ENCODE results near the gene TUBB8B. TPM values are rescaled to one million over a fixed set of nuclear protein-coding genes. Genes with fewer than 3 reads are reported as not detected.
A peak's percentile ranks its signal among the peaks of the same experiment; 100 is the strongest.
"Not testable (repeated sequence)": the region's sequence is repeated elsewhere in the genome, so short reads cannot be mapped to it uniquely, and the experiment has no call there.

The TUBB8B gene
- total RNA-seq, 3 donors from 2014 or later (not counting 1 experiment from before 2014, with no cell fraction given) = not detected

DNA sequence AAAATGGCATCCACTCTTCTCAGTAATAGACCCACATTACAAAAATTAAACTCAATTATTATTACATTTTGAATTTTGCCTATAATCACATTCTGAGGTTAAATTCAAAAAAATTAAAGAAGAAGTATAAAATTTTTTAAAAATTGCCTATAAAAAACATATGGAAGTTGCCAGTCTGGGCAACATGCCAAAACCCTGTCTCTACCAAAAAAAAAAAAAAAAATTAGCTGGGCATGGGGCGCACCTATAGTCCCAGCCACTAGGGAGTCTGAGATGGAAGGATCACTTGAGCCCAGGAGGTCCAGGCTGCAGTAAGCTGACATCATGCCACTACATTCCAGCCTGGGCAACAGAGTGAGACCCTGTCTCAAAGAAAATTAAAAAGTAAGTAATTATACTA is 42.1 kb upstream of the TUBB8B start:
- H3K4me3 ChIP-seq (ENCODE audit: low read length); H3K27ac ChIP-seq (ENCODE audit: low read length); H3K27me3 Mint-ChIP-seq (ENCODE audit: low read depth in 2 of 2); H3K27ac Mint-ChIP-seq; ATAC-seq; H3K4me1 ChIP-seq (ENCODE audit: control insufficient read depth, insufficient read depth, low read length); H3K27me3 ChIP-seq (ENCODE audit: control insufficient read depth, insufficient read depth, low read length); intact Hi-C loops (cut with micrococcal nuclease); H3K4me3 Mint-ChIP-seq; H3K4me1 Mint-ChIP-seq; H3K9me3 ChIP-seq (ENCODE audit: control insufficient read depth, insufficient read depth, low read length); H3K36me3 ChIP-seq (ENCODE audit: control insufficient read depth, insufficient read depth, low read length); DNase-seq; H3K9me3 Mint-ChIP-seq; H3K36me3 Mint-ChIP-seq: not testable (repeated sequence)
- WGBS (ENCODE audit: insufficient coverage) = no CpG with 5 or more reads among the region's 1 CpG

DNA sequence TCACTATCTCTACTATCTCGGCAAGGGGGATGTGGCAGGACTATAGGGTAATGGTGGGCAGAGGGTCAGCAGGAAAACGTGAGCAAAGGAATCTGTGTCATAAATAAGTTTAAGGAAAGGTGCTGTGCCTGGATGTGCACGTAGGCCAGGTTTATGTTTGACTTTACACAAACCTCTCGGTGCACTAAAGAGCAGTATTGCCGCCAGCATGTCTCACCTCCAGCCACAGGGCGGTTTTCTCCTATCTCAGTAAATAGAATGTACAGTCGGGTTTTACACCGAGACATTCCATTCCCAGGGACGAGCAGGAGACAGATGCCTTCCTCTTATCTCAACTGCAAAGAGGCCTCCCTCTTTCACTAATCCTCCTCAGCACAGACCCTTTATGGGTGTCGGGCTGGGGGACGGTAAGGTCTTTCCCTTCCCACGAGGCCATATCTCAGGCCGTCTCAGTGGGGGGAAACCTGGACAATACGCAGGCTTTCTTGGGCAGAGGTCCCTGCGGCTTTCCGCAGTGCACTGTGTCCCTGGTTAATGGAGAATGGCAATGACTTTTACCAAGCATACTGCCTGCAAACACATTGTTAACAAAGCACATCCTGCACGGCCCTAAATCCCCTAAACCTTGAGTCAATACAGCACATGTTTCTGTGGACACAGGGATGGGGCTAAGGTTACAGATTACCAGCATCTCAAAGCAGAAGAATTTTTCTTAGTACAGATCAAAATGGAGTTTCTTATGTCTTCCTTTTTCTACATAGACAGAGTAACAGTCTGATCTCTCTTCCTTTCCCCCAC is 41.2 kb upstream of the TUBB8B start:
- H3K9me3 Mint-ChIP-seq; H3K36me3 Mint-ChIP-seq; H3K4me1 ChIP-seq (ENCODE audit: control insufficient read depth, insufficient read depth, low read length); H3K4me1 Mint-ChIP-seq; H3K27me3 ChIP-seq (ENCODE audit: control insufficient read depth, insufficient read depth, low read length); H3K9me3 ChIP-seq (ENCODE audit: control insufficient read depth, insufficient read depth, low read length); ATAC-seq; H3K4me3 Mint-ChIP-seq; H3K36me3 ChIP-seq (ENCODE audit: control insufficient read depth, insufficient read depth, low read length); intact Hi-C loops (cut with micrococcal nuclease); DNase-seq; H3K27me3 Mint-ChIP-seq (ENCODE audit: low read depth in 2 of 2); H3K27ac Mint-ChIP-seq; H3K27ac ChIP-seq (ENCODE audit: low read length); H3K4me3 ChIP-seq (ENCODE audit: low read length): not testable (repeated sequence)
- 94% methylated on average over 15 of the region's 17 CpGs for WGBS (ENCODE audit: insufficient coverage)

DNA sequence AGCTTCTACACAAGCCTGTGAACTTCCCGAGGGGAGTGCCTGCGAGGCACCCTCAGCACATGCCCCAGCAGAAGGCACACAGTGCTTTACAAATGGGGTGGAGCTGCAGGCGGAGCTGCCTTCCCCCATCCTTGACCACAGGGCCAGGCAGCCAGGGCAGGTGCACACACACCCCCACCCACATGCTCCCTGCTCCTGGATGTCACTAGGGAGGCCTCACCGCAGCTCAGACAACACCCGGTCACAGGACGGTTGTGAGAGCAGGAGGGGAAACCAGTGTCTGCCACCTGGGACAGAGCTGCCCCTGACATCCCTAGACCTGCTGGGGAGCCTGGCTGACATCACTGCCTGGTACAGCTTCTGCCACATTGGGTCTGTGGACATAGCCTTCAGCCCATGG is 39.7 kb upstream of the TUBB8B start:
- H3K36me3 Mint-ChIP-seq; H3K27me3 ChIP-seq (ENCODE audit: control insufficient read depth, insufficient read depth, low read length); H3K9me3 Mint-ChIP-seq; H3K4me1 Mint-ChIP-seq; H3K4me1 ChIP-seq (ENCODE audit: control insufficient read depth, insufficient read depth, low read length); H3K27ac Mint-ChIP-seq; H3K9me3 ChIP-seq (ENCODE audit: control insufficient read depth, insufficient read depth, low read length); H3K27me3 Mint-ChIP-seq (ENCODE audit: low read depth in 2 of 2); H3K4me3 ChIP-seq (ENCODE audit: low read length); H3K27ac ChIP-seq (ENCODE audit: low read length); ATAC-seq; H3K36me3 ChIP-seq (ENCODE audit: control insufficient read depth, insufficient read depth, low read length); intact Hi-C loops (cut with micrococcal nuclease); DNase-seq; H3K4me3 Mint-ChIP-seq: not testable (repeated sequence)
- 84% methylated on average over 6 of the region's 6 CpGs for WGBS (ENCODE audit: insufficient coverage)

DNA sequence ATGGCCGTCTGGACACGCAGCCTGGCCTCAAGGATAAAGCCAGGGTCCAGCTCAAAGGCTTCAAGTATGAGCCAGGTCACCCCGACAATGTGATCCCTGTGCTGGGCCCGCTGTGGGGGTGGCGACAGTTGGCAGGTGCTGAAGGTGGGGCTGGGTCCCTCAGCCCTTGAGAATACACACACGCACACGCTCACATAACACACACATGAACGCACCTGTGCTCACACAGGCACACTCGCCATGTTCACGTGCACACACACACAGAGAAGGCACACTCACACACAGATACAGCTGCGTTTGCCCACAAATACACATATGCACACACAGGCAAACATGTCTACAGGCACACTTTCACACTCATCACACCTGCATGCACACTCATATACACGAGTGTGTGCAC is 35.4 kb upstream of the TUBB8B start:
- peak in 1 of 3 donors; percentile 34 for ATAC-seq
- H3K4me1 ChIP-seq (ENCODE audit: control insufficient read depth, insufficient read depth, low read length); H3K27me3 ChIP-seq (ENCODE audit: control insufficient read depth, insufficient read depth, low read length); H3K9me3 Mint-ChIP-seq; H3K27me3 Mint-ChIP-seq (ENCODE audit: low read depth in 2 of 2); H3K9me3 ChIP-seq (ENCODE audit: control insufficient read depth, insufficient read depth, low read length); H3K27ac Mint-ChIP-seq; H3K36me3 ChIP-seq (ENCODE audit: control insufficient read depth, insufficient read depth, low read length); intact Hi-C loops (cut with micrococcal nuclease); H3K4me3 ChIP-seq (ENCODE audit: low read length); H3K4me3 Mint-ChIP-seq; H3K36me3 Mint-ChIP-seq; H3K4me1 Mint-ChIP-seq; H3K27ac ChIP-seq (ENCODE audit: low read length); DNase-seq: not testable (repeated sequence)
- WGBS (ENCODE audit: insufficient coverage) = 94% methylated on average over 12 of the region's 12 CpGs

DNA sequence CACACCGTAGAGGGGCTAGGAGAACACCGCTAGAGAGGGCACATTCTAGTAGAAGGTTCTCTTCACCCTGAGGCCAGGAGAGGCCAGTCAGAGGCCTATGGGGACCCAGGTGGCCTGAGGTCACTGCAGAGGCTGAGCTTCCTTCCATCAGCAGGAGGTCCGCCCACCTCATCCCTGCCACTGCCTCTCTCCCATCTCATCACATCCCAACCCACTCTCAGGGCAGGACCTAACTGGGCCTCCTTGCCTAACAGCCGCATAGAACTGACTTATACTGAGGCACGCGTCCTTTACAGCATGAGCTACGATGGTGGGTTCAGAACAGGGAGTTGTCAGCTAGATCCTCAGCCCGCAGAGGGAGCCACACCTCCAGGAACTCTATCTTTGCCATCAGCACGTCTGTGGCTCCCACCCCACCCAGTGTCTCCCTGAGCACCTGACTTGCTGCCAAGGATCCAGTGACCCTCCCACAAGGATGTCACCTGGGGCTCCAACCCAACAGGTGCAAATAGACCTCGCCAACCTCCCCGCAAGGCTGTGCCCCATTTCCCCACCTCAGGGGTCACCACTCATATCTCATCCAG is 33.3 kb upstream of the TUBB8B start:
- DNase-seq; H3K27ac Mint-ChIP-seq; intact Hi-C loops (cut with micrococcal nuclease); H3K4me1 ChIP-seq (ENCODE audit: control insufficient read depth, insufficient read depth, low read length); H3K36me3 ChIP-seq (ENCODE audit: control insufficient read depth, insufficient read depth, low read length); H3K27ac ChIP-seq (ENCODE audit: low read length); H3K36me3 Mint-ChIP-seq; H3K4me3 ChIP-seq (ENCODE audit: low read length); H3K4me3 Mint-ChIP-seq; H3K9me3 ChIP-seq (ENCODE audit: control insufficient read depth, insufficient read depth, low read length); H3K27me3 Mint-ChIP-seq (ENCODE audit: low read depth in 2 of 2); H3K4me1 Mint-ChIP-seq; H3K9me3 Mint-ChIP-seq; H3K27me3 ChIP-seq (ENCODE audit: control insufficient read depth, insufficient read depth, low read length); ATAC-seq: not testable (repeated sequence)
- 80% methylated on average over 10 of the region's 11 CpGs for WGBS (ENCODE audit: insufficient coverage)

DNA sequence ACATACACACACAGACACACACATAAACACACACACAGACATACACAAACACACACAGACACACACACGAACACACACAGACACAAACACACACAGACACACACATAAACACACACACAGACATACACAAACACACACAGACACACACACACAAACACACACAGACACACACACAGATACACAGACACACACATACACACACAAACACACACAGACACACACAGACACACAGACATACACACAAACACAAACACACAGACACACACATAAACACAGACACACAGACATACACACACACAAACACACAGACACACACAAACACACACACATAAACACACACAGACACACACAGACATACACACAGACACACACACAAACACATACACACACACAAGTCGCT is 31.5 kb upstream of the TUBB8B start:
- intact Hi-C loops (cut with micrococcal nuclease); H3K4me3 ChIP-seq (ENCODE audit: low read length); H3K27ac Mint-ChIP-seq; H3K9me3 ChIP-seq (ENCODE audit: control insufficient read depth, insufficient read depth, low read length); H3K4me1 ChIP-seq (ENCODE audit: control insufficient read depth, insufficient read depth, low read length); H3K27me3 Mint-ChIP-seq (ENCODE audit: low read depth in 2 of 2); H3K4me1 Mint-ChIP-seq; H3K9me3 Mint-ChIP-seq; ATAC-seq; H3K27me3 ChIP-seq (ENCODE audit: control insufficient read depth, insufficient read depth, low read length); H3K36me3 Mint-ChIP-seq; H3K36me3 ChIP-seq (ENCODE audit: control insufficient read depth, insufficient read depth, low read length); H3K27ac ChIP-seq (ENCODE audit: low read length); DNase-seq; H3K4me3 Mint-ChIP-seq: not testable (repeated sequence)
- 76% methylated on average over 2 of the region's 2 CpGs for WGBS (ENCODE audit: insufficient coverage)

DNA sequence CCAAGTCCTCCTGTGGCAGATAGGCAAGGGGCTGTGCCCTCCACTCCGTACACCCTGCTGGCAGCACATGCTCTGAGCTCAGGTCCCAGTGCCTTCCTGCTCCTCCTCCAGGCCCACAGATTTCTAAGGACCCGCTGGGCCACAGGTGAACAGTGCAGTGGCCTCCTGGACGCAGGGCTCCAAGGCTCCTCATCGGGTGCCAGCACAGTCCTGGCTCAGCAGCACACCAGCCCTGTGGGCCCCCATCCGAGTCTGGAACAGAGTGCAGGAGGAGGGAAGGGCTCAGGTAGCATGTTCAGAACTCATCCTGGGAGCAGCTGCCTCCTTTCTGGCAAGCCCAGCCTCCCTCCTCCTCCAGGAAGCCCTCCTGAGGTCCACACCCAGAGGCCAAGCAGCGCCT is 30.8 kb upstream of the TUBB8B start:
- H3K9me3 Mint-ChIP-seq; H3K36me3 Mint-ChIP-seq; H3K4me3 ChIP-seq (ENCODE audit: low read length); H3K9me3 ChIP-seq (ENCODE audit: control insufficient read depth, insufficient read depth, low read length); H3K36me3 ChIP-seq (ENCODE audit: control insufficient read depth, insufficient read depth, low read length); H3K27me3 ChIP-seq (ENCODE audit: control insufficient read depth, insufficient read depth, low read length); H3K27ac Mint-ChIP-seq; intact Hi-C loops (cut with micrococcal nuclease); H3K4me3 Mint-ChIP-seq; H3K4me1 Mint-ChIP-seq; ATAC-seq; DNase-seq; H3K27me3 Mint-ChIP-seq (ENCODE audit: low read depth in 2 of 2); H3K4me1 ChIP-seq (ENCODE audit: control insufficient read depth, insufficient read depth, low read length); H3K27ac ChIP-seq (ENCODE audit: low read length): not testable (repeated sequence)
- WGBS (ENCODE audit: insufficient coverage) = 72% methylated on average over 5 of the region's 6 CpGs

DNA sequence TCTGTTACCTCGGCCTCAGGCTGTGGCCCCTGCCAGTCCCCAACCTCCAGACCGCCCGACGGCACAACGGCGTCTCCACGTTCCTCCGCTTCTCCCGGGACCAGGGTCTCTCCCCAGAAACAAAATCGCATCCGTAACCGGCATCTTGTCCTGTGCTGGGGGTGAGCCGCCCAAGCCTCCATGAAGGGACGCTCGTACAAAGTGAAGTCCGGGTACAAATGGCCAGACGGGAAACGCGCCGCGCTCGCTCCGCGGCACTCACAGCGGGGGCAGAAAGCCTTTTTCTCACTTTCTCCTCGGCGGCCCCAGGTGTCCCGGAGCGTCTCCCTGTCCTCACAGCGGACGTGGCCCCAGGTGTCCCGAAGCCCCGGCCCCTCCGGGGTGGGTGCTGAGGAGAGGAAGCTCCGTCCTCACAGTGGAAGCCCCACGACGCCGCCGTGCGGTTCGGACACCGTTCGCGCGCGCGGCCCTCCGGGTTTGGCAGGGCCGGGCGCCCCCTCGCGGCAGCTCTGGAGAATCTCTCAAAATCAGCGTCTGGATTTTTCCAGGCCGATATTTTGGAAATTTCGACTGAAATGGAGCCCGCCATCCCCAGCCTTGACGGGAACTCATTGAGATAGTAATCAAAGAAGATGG is 26.2 kb upstream of the TUBB8B start:
- DNase-seq; H3K4me3 Mint-ChIP-seq; H3K36me3 ChIP-seq (ENCODE audit: control insufficient read depth, insufficient read depth, low read length); H3K27ac Mint-ChIP-seq; H3K9me3 Mint-ChIP-seq; H3K27ac ChIP-seq (ENCODE audit: low read length); H3K4me1 Mint-ChIP-seq; H3K27me3 Mint-ChIP-seq (ENCODE audit: low read depth in 2 of 2); intact Hi-C loops (cut with micrococcal nuclease); H3K36me3 Mint-ChIP-seq; H3K27me3 ChIP-seq (ENCODE audit: control insufficient read depth, insufficient read depth, low read length); H3K4me3 ChIP-seq (ENCODE audit: low read length); ATAC-seq; H3K4me1 ChIP-seq (ENCODE audit: control insufficient read depth, insufficient read depth, low read length); H3K9me3 ChIP-seq (ENCODE audit: control insufficient read depth, insufficient read depth, low read length): not testable (repeated sequence)
- WGBS (ENCODE audit: insufficient coverage) = 72% methylated on average over 56 of the region's 57 CpGs
